ENCODE data around the gene DDX51. TPM values are rescaled to one million over a fixed set of nuclear protein-coding genes. Genes with fewer than 3 reads are reported as not detected.
"Not testable (repeated sequence)": the region's sequence is repeated elsewhere in the genome, so short reads cannot be mapped to it uniquely, and the experiment has no call there.

The DDX51 gene
- total RNA-seq, 1 experiment from 2014 or later: 10.5 TPM

DNA sequence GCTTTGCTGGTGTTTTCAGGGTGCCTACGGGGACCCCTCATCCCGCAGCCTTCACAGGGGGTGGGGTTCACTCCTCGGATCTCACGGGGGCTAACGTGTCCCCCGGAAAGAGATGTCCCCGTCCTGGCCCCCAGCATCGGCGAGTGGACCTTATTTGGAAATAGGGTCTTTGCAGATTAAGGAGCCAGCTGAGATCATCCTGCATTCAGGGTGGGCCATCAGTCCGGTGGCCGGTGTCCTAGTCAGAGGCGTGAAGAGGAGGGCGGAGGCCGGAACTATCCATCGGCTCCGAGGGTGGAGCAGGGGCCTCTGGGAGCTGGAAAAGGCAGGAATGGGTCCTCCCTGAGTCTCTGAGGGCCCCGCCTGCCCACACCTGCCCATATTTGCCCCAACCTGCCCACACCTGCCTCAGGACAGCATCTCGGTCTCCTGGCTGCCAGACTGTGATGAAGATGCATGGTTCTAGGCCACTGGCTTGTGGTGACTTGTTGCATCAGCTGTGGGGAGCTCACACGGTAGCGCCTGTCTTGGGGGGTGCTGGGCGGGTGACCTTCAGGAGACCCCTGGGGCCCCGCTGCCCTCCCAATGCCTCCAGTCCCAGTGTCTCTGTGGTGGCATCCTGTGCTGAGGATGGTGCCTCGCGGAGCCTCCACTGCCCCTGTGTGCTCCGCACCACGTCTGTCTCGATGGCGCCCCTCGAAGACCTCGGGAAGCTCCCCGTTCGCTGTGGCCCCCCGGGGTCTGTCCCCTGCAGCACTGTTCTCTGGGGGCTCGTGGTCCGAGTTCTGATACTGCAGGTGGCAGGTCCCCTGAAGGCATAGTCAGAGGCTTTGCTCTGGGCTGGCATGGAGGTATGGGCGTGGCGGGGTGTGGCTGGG is 14.8 kb upstream of the DDX51 start:
- in situ Hi-C loops (cut with HindIII; ENCODE audit: low pct_unique_long_range_greater_than_20kb, low sequenced_read_pairs): no loop called here
- no peak for DNase-seq (ENCODE audit: low read depth)

DNA sequence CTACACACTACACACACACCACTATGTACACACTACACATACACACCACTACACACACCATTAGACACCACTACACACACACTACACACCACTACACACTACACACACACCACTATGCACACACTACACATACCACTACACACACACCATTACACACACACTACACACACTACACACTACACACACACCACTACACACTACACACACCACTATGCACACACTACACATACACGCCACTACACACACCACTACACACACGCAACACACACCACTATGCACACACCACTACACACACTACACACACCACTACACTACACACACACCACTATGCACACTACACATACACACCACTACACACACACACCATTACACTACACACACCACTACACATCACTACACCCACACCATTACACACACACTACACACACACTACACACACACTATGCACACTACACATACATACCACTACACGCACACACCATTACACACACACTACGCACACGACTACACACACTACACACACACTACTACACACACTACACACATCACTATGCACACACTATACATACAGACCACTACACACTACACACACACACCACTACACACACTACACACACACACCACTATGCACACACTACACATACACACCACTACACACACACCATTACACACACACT is 13.8 kb upstream of the DDX51 start:
- no peak for DNase-seq (ENCODE audit: low read depth)
- in situ Hi-C loops (cut with HindIII; ENCODE audit: low pct_unique_long_range_greater_than_20kb, low sequenced_read_pairs): no loop called here

DNA sequence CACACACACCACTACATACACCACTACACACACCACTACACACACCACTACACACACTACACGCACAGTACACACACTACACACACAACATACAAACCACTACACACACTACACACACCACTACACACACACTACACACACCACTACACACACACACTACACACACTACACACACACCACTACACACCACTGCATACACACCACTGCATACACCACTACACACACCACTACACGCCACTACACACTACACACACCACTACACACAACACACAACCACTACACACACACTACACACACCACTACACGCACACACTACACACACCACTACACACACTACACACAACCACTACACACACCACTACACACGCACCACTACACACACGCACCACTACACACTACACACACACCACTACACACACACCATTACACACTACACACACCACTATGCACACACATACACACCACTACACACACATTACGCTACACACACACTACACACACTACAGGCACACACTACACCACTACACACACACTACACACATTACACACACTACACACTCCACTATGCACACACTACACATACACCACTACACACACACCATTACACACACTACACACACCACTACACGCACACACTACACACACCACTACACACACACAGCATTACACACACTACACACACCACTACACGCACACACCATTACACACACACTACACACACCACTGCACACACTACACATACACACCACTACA is 12.6 kb upstream of the DDX51 start:
- in situ Hi-C loops (cut with HindIII; ENCODE audit: low pct_unique_long_range_greater_than_20kb, low sequenced_read_pairs): no loop called here
- DNase-seq (ENCODE audit: low read depth): no peak

DNA sequence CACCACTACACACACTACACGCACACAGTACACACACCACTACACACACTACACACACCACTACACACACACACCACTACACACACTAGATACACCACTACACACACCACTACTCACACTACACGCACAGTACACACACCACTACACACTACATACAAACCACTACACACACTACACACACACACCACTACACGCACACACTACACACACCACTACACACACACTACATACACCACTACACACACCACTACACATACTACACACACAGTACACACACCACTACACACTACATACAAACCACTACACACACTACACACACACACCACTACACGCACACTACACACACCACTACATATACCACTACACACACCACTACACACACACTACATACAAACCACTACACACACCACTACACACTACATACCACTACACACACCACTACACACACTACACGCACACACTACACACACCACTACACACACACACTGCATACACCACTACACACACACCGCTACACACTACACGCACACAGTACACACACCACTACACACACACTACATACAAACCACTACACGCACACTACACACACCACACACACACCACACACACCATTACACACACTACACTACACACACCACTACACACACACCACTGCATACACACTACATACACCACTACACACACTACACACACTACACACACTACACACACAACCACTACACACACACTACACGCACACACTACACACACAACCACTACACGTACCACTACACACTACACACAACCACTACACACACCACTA is 11.9 kb upstream of the DDX51 start:
- in situ Hi-C loops (cut with HindIII; ENCODE audit: low pct_unique_long_range_greater_than_20kb, low sequenced_read_pairs): no loop called here
- no peak for DNase-seq (ENCODE audit: low read depth)

DNA sequence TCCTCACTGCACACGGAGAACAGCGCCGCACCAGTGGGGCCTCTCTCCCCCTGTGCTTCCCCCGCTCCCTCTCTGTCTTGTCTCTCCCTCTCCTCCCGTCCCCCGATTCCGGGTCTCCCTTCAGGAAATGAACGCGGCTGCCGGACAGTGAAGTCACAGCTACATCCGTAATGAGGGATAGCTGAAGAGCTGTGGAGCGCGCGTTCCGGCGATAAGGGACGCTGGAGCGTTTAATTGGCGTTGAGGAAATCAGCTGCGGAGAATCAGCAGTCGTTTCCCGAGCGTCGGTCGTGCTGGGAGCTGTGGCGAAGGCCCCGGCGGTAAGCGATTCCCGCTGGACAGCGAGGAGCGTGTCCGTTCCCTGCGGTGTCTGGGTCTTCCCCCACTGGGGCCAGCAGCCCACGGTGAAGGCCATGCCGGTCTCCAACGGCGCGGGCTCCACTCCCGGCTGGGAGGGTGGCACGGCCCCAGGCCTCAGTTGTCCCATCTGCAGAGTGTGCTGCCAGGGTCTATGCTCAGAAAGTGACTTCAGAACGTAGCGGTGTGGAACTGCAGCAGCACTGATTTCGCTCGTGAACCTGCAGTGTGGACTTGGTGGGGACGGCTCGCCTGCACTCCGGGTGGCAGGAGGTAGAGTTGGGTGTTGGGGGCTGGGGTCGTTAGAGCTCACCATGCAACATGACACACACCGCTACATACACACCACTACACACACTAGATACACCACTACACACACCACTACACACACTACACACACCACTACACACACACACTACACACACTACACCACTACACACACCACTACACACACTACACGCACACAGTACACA is 11.0 kb upstream of the DDX51 start:
- DNase-seq (ENCODE audit: low read depth): no peak
- in situ Hi-C loops (cut with HindIII; ENCODE audit: low pct_unique_long_range_greater_than_20kb, low sequenced_read_pairs): no loop called here

DNA sequence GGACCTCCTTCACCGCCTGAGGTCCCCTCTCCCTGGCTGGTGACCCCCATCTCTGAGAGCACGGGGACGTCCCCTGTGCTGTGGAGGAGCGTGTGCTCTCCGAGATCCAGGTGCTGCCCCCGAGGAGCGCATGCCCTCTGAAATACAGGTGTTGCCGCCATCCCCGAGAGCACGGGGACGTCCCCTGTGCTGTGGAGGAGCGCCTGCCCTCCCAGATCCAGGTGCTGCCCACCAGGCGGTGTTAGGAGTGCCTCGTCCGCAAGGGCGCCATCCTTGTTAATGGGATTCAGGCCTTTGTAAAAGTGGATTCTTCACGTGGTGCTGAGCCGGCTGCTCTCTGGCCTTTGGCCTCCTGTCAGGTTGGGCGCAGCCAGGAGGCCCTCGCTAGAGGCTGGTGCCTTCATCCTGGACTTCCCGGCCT is 10.2 kb upstream of the DDX51 start:
- no peak for DNase-seq (ENCODE audit: low read depth)
- in situ Hi-C loops (cut with HindIII; ENCODE audit: low pct_unique_long_range_greater_than_20kb, low sequenced_read_pairs): no loop called here

DNA sequence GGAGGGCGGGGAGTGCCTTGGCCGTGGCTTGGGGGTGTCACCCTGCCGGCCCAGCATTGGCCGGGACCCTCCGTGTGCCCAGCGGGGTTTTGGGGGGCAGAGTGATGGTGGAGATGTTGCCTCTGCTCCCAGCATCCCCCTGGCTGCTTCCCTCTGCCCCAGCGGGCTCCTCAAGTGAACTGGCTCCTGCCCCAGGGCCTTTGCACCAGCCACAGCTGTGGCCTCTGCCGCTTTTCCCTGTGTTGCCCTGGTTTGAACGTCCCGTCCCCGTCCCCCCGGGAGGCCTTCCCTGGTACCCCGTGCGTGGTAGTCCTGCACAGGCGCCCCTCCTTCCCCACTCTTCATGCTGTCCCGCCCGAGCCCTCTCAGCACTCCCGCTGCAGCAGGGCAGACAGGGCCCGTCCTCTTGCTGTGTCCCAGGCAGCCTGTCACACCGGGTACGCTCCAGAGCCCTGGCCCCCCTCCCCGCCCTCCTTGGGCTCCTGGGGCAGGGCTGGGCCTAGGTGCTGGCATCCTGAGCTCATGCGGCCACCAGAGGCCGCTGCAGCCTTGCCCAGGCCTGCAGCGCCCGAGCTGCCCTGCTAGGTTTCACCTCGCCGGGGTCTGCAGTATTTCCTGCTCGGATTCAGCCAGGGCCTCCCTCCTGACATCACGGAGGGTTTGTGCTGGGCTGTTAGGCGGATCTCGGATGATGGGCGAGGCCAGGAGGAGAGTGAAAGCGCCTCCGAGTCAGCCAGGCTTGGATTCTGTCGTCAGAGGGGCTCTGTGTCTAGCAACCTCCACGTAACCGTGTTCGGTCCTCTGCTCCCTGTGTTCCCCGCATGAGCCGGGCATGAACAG is 9.6 kb upstream of the DDX51 start:
- in situ Hi-C loops (cut with HindIII; ENCODE audit: low pct_unique_long_range_greater_than_20kb, low sequenced_read_pairs): no loop called here
- peak; percentile 79 for DNase-seq (ENCODE audit: low read depth)

DNA sequence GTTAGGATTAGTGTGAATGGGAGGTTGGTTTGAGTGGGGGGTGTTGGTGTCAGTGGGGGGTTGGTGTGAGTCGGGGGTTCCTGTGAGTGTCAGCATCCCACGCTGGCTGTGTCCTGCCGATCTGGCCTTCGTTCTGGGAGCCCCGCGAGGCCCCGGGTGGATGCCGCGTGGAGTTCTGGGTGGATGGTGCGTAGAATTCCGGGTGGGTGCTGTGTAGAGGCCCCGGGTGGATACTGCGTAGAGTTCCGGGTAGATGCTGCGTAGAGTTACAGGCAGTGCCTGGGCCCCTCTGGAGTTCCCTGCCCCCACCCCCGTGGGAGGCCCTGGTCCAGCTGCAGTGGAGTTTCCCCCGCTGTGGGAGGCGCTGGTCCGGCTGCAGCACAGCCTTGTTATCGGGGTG is 8.8 kb upstream of the DDX51 start:
- in situ Hi-C loops (cut with HindIII; ENCODE audit: low pct_unique_long_range_greater_than_20kb, low sequenced_read_pairs): no loop called here
- no peak for DNase-seq (ENCODE audit: low read depth)

DNA sequence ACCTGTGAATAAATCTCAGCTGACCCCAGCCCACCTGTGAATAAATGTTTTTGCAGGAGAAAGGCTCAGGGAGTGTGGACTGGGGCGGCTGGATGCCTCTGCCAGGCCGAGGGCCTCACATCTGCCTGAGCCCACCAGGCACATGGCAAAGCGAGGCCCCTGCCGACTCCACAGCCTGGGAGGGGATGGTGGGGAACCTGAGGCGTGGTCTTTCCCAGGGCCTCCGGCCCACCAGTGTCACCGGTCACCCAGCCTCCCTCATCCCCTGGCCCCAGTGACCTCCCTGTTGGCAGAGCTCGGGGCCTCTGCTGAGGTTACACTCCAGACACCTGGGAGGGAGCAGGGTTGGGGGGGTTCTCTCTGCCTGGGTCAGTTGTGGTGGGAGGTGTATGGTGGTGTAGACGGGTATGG is 8.3 kb upstream of the DDX51 start:
- no peak for DNase-seq (ENCODE audit: low read depth)
- in situ Hi-C loops (cut with HindIII; ENCODE audit: low pct_unique_long_range_greater_than_20kb, low sequenced_read_pairs): no loop called here

DNA sequence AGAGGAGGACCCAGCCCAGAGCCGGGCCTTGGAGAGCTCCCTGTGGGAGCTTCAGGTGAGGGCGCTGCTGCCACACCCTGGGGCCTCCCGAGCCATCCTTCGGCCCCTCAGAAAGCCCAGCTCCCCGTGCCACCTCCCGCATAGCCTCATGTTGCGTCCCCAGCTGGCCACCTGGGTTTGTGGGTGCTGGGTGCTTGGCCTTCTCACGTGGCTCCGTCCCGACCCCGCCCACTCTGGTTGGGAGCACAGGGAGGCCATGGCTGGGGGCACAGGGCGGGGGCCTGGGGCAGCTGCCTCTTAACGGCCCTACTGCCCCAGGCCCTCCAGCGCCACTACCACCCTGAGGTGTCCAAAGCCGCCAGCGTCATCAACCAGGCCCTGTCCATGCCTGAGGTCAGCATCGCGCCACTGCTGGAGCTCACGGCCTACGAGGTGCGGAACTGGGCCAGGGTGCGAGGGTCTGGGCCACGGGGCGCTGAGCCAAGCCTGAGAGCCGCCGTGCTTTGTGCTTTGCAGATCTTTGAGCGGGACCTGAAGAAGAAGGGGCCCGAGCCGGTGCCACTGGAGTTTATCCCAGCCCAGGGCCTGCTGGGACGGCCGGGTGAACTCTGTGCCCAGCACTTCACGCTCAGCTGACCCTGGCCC is 7.8 kb upstream of the DDX51 start:
- DNase-seq (ENCODE audit: low read depth): no peak
- in situ Hi-C loops (cut with HindIII; ENCODE audit: low pct_unique_long_range_greater_than_20kb, low sequenced_read_pairs): no loop called here

DNA sequence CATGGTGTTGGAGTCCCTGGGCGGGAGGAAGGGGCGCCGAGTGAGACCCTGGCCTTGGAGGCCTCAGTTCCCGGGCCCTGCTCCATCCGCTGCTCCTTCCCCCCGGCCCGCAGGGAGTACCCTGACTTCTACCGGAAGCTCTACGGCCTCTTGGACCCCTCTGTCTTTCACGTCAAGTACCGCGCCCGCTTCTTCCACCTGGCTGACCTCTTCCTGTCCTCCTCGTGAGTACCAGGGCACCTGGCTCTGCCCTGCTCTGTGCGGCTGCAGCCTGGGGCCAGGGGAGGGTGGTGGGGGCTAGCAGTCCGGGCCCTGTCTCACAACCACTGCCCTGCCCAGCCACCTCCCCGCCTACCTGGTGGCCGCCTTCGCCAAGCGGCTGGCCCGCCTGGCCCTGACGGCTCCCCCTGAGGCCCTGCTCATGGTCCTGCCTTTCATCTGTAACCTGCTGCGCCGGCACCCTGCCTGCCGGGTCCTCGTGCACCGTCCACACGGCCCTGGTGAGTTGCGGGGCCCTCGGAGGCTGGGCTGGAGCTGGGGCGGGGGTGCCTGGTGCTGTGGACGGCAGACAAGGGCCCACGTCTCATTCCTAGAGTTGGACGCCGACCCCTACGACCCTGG is 7.1 kb upstream of the DDX51 start:
- in situ Hi-C loops (cut with HindIII; ENCODE audit: low pct_unique_long_range_greater_than_20kb, low sequenced_read_pairs): no loop called here
- DNase-seq (ENCODE audit: low read depth): no peak

DNA sequence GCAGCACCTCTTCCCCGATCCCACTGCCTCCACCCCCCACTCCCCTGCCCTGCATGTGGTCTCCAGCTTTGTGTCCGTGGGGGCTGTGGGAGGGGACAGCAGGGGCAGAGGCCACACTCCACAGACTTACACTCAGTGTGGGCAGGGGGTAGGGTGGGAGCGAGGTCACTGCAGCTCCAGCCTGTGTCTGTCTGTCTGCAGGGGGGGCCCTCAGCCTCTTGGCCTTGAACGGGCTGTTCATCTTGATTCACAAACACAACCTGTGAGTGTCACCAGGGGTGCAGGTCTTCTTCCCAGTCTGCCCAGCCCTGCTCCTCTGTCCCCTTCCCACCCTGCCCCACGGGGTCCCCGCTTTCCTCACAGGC is 6.6 kb upstream of the DDX51 start:
- in situ Hi-C loops (cut with HindIII; ENCODE audit: low pct_unique_long_range_greater_than_20kb, low sequenced_read_pairs): no loop called here
- no peak for DNase-seq (ENCODE audit: low read depth)

DNA sequence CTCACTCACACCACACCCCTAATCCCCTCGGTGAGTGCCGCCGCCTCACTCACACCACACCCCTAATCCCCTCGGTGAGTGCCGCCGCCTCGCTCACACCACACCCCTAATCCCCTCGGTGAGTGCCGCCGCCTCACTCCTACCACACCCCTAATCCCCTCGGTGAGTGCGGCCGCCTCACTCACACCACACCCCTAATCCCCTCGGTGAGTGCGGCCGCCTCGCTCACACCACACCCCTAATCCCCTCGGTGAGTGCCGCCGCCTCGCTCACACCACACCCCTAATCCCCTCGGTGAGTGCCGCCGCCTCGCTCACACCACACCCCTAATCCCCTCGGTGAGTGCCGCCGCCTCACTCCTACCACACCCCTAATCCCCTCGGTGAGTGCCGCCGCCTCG is 5.4 kb upstream of the DDX51 start:
- DNase-seq (ENCODE audit: low read depth); in situ Hi-C loops (cut with HindIII; ENCODE audit: low pct_unique_long_range_greater_than_20kb, low sequenced_read_pairs): not testable (repeated sequence)

DNA sequence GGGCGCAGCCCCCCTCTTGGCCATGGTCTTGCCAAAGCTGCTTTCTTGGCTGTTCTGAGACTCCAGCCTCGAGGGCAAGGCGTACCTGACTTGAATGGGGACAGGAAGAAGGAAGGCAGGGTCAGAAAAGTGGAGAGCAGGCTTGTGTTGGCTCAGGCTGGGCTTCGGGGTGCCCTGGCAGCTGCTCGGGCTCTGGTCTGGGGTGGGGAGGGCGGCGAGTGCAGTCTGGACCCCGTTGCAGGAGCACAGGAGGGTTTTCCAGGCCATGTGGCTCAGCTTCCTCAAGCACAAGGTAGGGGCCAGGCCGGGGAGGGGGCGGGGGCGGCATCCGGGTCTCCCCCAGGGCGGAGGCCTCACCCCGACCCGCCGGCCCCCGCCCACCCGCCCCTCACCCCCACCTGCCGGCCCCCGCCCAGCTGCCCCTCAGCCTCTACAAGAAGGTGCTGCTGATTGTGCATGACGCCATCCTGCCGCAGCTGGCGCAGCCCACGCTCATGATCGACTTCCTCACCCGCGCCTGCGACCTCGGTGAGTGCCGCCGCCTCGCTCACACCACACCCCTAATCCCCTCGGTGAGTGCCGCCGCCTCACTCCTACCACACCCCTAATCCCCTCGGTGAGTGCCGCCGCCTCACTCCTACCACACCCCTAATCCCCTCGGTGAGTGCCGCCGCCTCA is 4.4 kb upstream of the DDX51 start:
- DNase-seq (ENCODE audit: low read depth): no peak
- in situ Hi-C loops (cut with HindIII; ENCODE audit: low pct_unique_long_range_greater_than_20kb, low sequenced_read_pairs): no loop called here
